ENCODE data around the gene SRP9.

DNA sequence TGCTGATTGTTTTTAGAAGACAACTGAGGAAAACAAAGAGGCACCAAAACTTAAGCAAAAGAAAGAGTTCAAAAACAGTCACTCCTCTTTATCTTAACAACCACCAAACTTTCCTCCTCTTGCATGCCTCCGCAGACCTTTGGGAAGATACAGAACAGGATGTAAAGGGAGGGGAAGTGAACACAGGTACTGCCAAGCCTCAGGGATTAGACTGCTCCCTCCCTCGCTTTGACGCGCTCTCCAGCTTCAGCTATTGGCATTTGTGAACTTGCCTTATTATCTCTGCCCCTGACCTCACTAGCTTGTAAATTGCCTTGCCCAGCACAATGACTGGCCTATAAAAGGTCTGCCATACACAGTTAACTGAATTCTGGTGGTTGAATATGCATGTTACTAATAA, 4.8 kb upstream of the SRP9 start:
- TF ChIP-seq CTCF (IDR thresholded peaks at IDR 0.05) = no peak
- no peak for TF ChIP-seq POLR2A (IDR thresholded peaks at IDR 0.05)
